Loucy (cell line): ENCODE data around the gene SFXN3.

Experiments
- CTCF ChIP-seq: fragments of 200-600 bp; sonication (generic); conservative IDR thresholded peaks from 2 replicates; pipeline ENCODE4 v1.5.1; 2014; ENCODE audit warnings: mild to moderate bottlenecking, antibody characterized with exemption, low read length
- EZH2phosphoT487 ChIP-seq: fragments of 200-600 bp; IDR thresholded peaks from 2 replicates; pipeline ENCODE4 v1.6.1; 2018; ENCODE audit warnings: antibody characterized with exemption, mild to moderate bottlenecking, moderate library complexity, borderline replicate concordance

GRCh38 chr10:100986952-100987684, 43.9 kb upstream of the SFXN3 start, which contains the start of the genes MRPL43 and TWNK:
- no peak for TF ChIP-seq CTCF
- no peak for TF ChIP-seq EZH2phosphoT487
